K562 (cell line): Measurements from ENCODE around the gene SMAD4. TPM values are rescaled to one million over a fixed set of nuclear protein-coding genes. Genes with fewer than 3 reads are reported as not detected.
A peak's percentile ranks its signal among the peaks of the same experiment; 100 is the strongest.

ENCODE experiments used
- BRCA1 ChIP-seq, 2 experiments: fragments of 450-650 bp in 1 of 2; sonication (generic) in 1 of 2; formaldehyde crosslinking in 1 of 2; IDR thresholded peaks; 2 replicates each; pipeline versions ENCODE4 v1.5.0 to v1.6.1; 2017 to 2020; ENCODE audit warnings: mild to moderate bottlenecking in 1 of 2, missing genetic modification reagents in 1 of 2
- CBX8 ChIP-seq: fragments of 200-600 bp; sonication (generic); IDR thresholded peaks from 2 replicates; pipeline ENCODE4 v1.6.1; 2012; ENCODE audit warnings: borderline replicate concordance, mixed run types, low read depth, mild to moderate bottlenecking, moderate library complexity, mixed read lengths, low read length, control low read depth, inconsistent platforms; ENCODE audit not compliant: poor library complexity, severe bottlenecking; ENCODE audit errors: extremely low read depth
- ELF2 ChIP-seq: fragments of 250-450 bp; sonication (Bioruptor Pico); IDR thresholded peaks from 2 replicates; pipeline ENCODE4 v1.5.0; 2021; ENCODE audit warnings: mild to moderate bottlenecking
- ESRRB ChIP-seq: fragments of 250-450 bp; sonication (Bioruptor Pico); IDR thresholded peaks from 2 replicates; pipeline ENCODE4 v1.5.0; 2020; ENCODE audit warnings: mild to moderate bottlenecking, moderate library complexity, borderline replicate concordance
- NCOA2 ChIP-seq, 2 experiments: fragments of 450-650 bp; IDR thresholded peaks; 2 replicates each; pipeline ENCODE4 v1.6.1; 2018; ENCODE audit warnings: mild to moderate bottlenecking in 2 of 2, moderate library complexity in 1 of 2; ENCODE audit not compliant: partially characterized antibody in 2 of 2
- SIN3B ChIP-seq: fragments of 450-650 bp; IDR thresholded peaks from 2 replicates; pipeline ENCODE4 v1.6.1; 2017; ENCODE audit warnings: low read depth, mild to moderate bottlenecking, moderate library complexity
- STAG1 ChIP-seq: sonication (generic); formaldehyde crosslinking; IDR thresholded peaks from 2 replicates; pipeline ENCODE4 v1.5.0; 2020; ENCODE audit warnings: missing genetic modification reagents, borderline replicate concordance
- polyA plus RNA-seq, 8 experiments: library from polyadenylated mRNA; depleted of rRNA in 4 of 8; stranded (reverse) in 5 of 8; unstranded in 3 of 8; fragments of >200 nt; fragmentation: Nextera tagmentation in 2 of 8; fragmentation: Illumina TruSeq in 1 of 8; extraction: Ambion mirVana in 2 of 8; extraction: Trizol in 1 of 8; gene quantifications; 2 replicates each; pipeline versions ENCODE4 v1.2.1 to v1.2.3, GENCODE V29; 2011 to 2014; ENCODE audit warnings: inconsistent platforms in 1 of 8, missing spikeins in 1 of 8
- total RNA-seq, 7 experiments: library from RNA; depleted of rRNA in 6 of 7; stranded (reverse); fragments of >200 nt in 6 of 7; fragmentation: Illumina TruSeq in 2 of 7; extraction: Trizol in 2 of 7; gene quantifications; 2 replicates each; pipeline versions ENCODE4 v1.2.1 to v1.2.3, GENCODE V29; 2011 to 2021; ENCODE audit warnings: low replicate concordance in 1 of 7
- TF ChIP-seq, protein P1 (sequence below), 3 experiments: fragments of 200-800 bp in 1 of 3; sonication (Bioruptor generic) in 1 of 3; sonication (generic) in 1 of 3; formaldehyde crosslinking in 1 of 3; IDR thresholded peaks; 2 replicates each; pipeline versions ENCODE4 v1.6.1 to v1.8.0; 2016 to 2022; ENCODE audit warnings: mild to moderate bottlenecking in 2 of 3, missing compliant biosample characterization in 2 of 3, missing genetic modification characterization in 2 of 3, missing genetic modification reagents in 1 of 3
- TF ChIP-seq, protein P2 (sequence below): fragments of 450-650 bp; IDR thresholded peaks from 2 replicates; pipeline ENCODE4 v1.6.1; 2016; ENCODE audit warnings: antibody characterized with exemption

Gene SMAD4
- total and polyA plus RNA-seq, 9 of the 15 experiments (the other 6 are each of a cell fraction or from before 2014, with no cell fraction given), result 5.7 to 55.0 (median 39.4) TPM

DNA sequence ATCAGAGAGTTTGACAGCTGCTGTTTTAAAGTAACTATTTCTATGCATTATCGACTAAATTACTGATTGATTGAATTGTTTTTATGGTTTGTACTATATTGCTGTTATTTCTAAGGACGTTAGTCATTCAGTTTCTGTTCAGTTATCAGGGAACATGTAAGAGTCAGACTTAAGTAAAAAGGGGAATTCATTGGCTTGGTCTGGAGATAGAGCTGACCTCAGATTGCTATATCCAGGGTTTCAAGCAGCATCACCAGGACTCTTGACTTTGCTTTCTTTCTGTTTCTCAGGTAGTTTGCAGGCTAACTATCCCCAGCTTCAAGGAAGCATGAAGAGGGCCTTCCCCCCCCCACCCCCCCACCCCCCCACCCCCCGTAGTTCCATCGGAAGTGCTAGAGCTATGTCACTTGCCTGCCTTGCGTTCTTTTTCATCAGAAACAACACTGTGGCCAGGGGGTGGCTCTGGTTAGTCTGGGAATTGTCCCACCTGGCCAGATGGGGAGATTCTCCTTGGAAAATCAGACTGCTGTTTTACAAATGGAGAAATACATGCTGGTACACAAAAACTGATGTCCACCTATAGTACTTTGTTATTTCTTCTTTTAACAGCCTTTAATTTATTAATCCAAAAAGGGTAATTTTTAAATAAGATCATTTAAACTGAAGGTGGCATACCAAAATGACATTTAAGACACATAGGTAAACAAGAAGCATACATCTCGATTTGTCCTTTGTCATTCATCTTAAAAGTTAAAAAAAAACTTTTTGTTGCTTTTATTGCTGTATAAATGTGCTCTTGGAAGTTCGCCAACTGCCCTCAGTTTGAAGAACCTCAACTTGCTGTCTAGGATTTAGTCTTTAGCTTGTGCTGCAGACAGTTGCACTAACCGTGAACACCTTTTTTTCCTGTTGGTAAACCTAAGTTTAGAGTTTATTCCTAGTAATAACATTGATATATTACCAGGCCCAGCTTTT, 9.4 kb downstream of the SMAD4 start (continued):
- TF ChIP-seq NCOA2 (IDR thresholded peaks at IDR 0.05; ENCODE audit: partially characterized antibody in 2 of 2), result no peak
- no peak for TF ChIP-seq CBX8
- TF ChIP-seq, protein P1, sequence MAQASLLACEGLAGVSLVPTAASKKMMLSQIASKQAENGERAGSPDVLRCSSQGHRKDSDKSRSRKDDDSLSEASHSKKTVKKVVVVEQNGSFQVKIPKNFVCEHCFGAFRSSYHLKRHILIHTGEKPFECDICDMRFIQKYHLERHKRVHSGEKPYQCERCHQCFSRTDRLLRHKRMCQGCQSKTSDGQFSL (CRISPR knock-in tag; IDR thresholded peaks at IDR 0.05), result no peak
- TF ChIP-seq, protein P1 (tag; IDR thresholded peaks at IDR 0.05), result peak in 1 of 2 experiments; percentile 74; a peak in 2 of 4 replicates
- TF ChIP-seq, protein P2, sequence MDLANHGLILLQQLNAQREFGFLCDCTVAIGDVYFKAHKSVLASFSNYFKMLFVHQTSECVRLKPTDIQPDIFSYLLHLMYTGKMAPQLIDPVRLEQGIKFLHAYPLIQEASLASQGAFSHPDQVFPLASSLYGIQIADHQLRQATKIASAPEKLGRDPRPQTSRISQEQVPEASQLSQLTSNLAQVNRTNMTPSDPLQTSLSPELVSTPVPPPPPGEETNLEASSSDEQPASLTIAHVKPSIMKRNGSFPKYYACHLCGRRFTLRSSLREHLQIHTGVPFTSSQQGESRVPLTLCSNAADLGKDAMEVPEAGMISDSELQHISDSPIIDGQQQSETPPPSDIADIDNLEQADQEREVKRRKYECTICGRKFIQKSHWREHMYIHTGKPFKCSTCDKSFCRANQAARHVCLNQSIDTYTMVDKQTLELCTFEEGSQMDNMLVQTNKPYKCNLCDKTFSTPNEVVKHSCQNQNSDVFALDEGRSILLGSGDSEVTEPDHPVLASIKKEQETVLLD, result no peak
- no peak for TF ChIP-seq STAG1 (CRISPR knock-in tag)
- TF ChIP-seq ESRRB (CRISPR knock-in tag), result no peak
- no peak for TF ChIP-seq SIN3B
- no peak for TF ChIP-seq ELF2 (CRISPR knock-in tag)
- no peak for TF ChIP-seq BRCA1 (IDR thresholded peaks at IDR 0.05)
- no peak for TF ChIP-seq BRCA1 (CRISPR knock-in tag; IDR thresholded peaks at IDR 0.05)
- TF ChIP-seq, all 486 proteins: peak for 4
